SK-N-MC (cell line): Measurements from ENCODE around the gene SSR1.
A peak's percentile ranks its signal among the peaks of the same experiment; 100 is the strongest.

Source experiments
- DNase-seq: peaks from one replicate; pipeline ENCODE4 v3.0.0-alpha.2; 2011; ENCODE audit warnings: low read depth, low spot score
- H3K27ac ChIP-seq: fragments of 200-600 bp; sonication (generic); 2 replicates; pipeline ENCODE4 v1.5.1; 2016; ENCODE audit warnings: mixed run types
- H3K36me3 ChIP-seq: fragments of 200-600 bp; sonication (generic); 2 replicates; pipeline ENCODE4 v1.6.1; 2017; ENCODE audit warnings: antibody characterized with exemption, low read length, mixed read lengths; ENCODE audit not compliant: insufficient read depth
- H3K4me3 ChIP-seq: fragments of 200-600 bp; sonication (generic); 2 replicates; pipeline ENCODE4 v1.5.1; 2016
- H3K9ac ChIP-seq: fragments of 200-600 bp; sonication (generic); 2 replicates; pipeline ENCODE4 v1.8.0; 2017; ENCODE audit warnings: mixed run types, mixed read lengths; ENCODE audit not compliant: insufficient read length
- H3K9me3 ChIP-seq: fragments of 200-600 bp; sonication (generic); 2 replicates; pipeline ENCODE4 v1.6.1; 2017; ENCODE audit warnings: low read depth, mild to moderate bottlenecking, antibody characterized with exemption, low read length, moderate library complexity, mixed read lengths
- EZH2 ChIP-seq: fragments of 200-600 bp; sonication (generic); IDR thresholded peaks from one replicate; pipeline ENCODE4 v1.6.1; 2017; ENCODE audit warnings: antibody characterized with exemption
- FOXP2 ChIP-seq: optimal IDR thresholded peaks from 2 replicates; pipeline ENCODE3; 2011; ENCODE audit warnings: mild to moderate bottlenecking, moderate library complexity; ENCODE audit not compliant: insufficient read depth; ENCODE audit errors: extremely low read length, control extremely low read depth
- POLR2AphosphoS5 ChIP-seq: IDR thresholded peaks from 2 replicates; pipeline ENCODE4 v1.6.1; 2012; ENCODE audit warnings: mild to moderate bottlenecking, low read depth, low read length, borderline replicate concordance

SSR1 gene

DNA sequence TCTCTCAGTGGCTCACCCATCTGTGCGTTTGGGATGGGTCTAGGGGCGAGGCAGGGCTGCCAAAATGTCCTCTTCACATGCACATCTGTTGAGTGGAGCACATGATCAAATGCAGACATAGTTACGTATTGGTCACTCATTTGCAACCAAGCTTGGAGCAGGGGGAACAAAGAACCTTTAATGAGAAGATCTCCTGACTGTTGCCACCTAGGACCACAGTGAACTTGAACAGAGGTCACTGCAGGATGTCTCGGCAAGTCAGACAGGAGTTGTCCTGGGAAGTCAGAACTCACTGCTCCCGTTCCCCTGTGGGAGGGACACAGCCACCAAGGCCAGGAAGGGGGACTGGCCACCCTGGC is 73.4 kb downstream of the SSR1 start:
- DNase-seq = no peak
- H3K27ac ChIP-seq = peak overlapping the region; percentile 96
- no peak overlapping the region for H3K4me3 ChIP-seq
- TF ChIP-seq EZH2 = no peak
- TF ChIP-seq FOXP2 = no peak
- TF ChIP-seq POLR2AphosphoS5 = no peak
- H3K36me3 ChIP-seq = peaks cover 27% of the 10 kb centered on the region
- no peak overlapping the region for H3K9ac ChIP-seq
- no peaks in the 10 kb centered on the region for H3K9me3 ChIP-seq

DNA sequence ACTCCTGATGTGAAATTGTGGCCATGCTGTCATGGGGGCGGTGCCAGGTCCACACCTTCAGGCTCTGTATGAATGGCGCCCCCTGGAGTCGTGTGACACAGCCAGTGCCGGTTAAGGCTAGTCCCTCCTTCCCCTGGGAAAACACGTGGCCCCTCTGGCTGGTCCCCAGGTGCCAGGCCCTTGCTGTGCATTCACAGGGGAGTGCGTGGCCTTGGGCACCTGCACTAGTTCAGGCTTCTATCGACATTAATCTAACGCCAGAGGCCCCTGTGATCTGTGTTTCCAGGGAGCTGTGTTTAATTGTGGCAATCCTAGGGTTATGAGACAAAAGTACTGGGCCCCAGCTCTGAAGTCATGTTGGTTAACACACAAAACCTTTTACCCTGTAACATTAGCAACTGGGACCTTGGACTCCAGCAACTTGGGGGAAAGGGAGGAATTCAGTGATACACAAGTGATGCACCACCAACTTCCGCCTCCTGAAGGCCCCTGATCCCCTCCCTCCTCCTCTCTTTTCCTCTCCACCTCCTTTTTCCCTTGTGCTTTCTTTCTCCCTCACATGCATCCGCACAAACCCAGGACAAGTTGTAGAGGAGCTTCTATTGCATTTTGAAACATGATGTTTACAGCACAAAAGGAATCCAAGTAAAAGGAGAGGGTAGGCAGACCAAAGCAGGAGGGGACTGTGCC is 74.0 kb downstream of the SSR1 start:
- Histone ChIP-seq H3K27ac (peak overlapping the region; percentile 96), H3K9me3 (no peaks in the 10 kb centered on the region), H3K9ac (no peak overlapping the region), H3K36me3 (peaks cover 27% of the 10 kb centered on the region), H3K4me3 (no peak overlapping the region)
- TF ChIP-seq FOXP2 (no peak), EZH2 (no peak), POLR2AphosphoS5 (no peak)
- no peak for DNase-seq

DNA sequence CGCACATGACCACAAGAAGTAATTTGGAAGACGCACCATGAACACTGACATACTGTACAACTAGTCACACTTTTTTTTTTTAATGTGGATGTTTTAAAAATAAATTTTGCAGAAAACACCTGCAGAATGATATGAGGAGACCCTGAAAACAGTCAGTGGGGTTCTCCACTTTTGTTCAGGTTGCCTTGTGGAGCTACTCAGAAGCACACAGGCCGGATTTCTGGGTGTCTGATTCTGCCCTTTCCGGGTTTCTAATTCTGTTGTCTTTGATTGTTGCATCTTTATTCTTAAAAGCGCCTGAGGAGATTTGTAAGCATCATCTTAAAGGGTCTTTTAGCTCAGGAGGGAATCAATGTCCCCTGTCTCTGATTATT is 74.5 kb downstream of the SSR1 start:
- no peak overlapping the region for H3K9ac ChIP-seq
- H3K9me3 ChIP-seq = no peaks in the 10 kb centered on the region
- DNase-seq = no peak
- TF ChIP-seq POLR2AphosphoS5 = no peak; the same call in 1 of the 2 replicates
- TF ChIP-seq FOXP2 = no peak
- TF ChIP-seq EZH2 = no peak
- H3K36me3 ChIP-seq = peaks cover 32% of the 10 kb centered on the region
- H3K4me3 ChIP-seq = no peak overlapping the region
- peak overlapping the region; percentile 96; the same call in 1 of the 2 replicates for H3K27ac ChIP-seq

DNA sequence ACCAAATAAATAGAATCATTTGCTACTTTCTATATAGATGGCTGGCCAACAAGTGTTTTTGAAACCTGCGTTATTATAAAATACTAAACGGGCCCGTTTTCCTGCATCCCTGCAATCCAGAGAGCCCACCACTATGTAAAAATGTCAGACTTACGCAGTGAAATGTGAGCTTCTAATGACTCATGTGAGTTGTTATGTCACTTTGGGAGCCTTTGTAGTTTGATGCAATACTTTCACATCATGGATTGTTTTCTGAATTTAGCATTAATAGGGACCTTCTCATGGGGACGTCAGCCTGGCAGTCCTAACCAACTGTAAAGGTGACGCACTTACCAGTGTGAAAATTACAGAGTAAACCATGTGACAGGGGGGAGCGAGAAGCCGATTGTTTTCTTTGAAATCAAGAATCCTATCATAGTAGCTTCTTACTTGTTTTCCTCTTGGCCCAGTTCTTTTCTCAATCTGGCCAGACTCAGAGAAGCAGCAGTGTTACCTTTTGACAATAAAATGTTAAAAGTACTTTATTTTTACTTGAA is 75.3 kb downstream of the SSR1 start:
- no peak overlapping the region for H3K4me3 ChIP-seq
- no peak for TF ChIP-seq EZH2
- TF ChIP-seq POLR2AphosphoS5 = no peak
- no peak for TF ChIP-seq FOXP2
- no peaks in the 10 kb centered on the region for H3K9me3 ChIP-seq
- no peak overlapping the region for H3K9ac ChIP-seq
- DNase-seq = no peak
- H3K36me3 ChIP-seq = peaks cover 38% of the 10 kb centered on the region
- H3K27ac ChIP-seq = peak overlapping the region; percentile 53

DNA sequence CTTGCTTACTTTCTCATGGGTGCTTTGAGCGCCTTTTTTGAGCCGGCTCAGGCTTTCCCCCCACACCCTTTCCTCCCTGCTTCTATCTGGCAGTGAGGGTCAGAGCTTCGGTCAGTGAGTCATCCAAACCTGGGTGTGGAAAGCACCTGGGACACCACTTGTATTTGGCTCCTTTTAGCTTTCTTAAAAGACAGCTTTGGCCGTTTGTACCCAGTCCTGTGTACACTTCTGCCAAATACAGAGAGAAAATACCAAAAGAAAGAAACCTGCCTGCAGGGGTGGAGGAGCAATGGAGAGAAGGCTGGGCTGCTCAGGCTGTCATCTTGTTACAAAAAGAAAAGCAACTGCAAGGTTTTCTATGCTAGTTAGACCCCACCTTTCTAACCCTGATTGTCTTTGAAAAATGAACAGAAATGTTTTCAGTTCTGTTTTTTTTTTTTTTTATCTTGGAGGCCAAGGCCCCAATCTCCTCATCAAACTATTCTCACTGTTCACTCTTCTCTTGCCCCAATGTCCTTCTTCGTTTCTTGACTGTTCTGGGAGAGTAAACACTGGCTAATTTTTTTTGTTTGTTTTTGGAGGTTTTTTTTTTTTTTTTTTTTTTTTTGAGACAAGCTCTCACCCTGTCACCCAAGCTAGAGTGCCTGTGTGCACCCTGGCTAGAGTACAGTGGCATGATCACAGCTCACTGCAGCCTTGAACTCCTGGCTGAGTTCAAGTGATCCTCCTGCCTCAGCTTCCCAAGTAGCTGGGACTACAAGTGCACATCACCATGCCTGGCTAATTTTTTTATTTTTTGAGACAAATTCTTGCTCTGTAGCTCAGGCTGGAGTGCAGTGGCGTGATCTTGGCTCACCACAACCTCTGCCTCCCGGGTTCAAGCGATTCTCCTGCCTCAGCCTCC is 76.4 kb downstream of the SSR1 start:
- peaks cover 47% of the 10 kb centered on the region for H3K36me3 ChIP-seq
- peak overlapping the region; percentile 53 for H3K27ac ChIP-seq
- DNase-seq = no peak
- TF ChIP-seq EZH2 (no peak), FOXP2 (no peak), POLR2AphosphoS5 (no peak)
- no peaks in the 10 kb centered on the region for H3K9me3 ChIP-seq
- no peak overlapping the region for H3K4me3 ChIP-seq
- H3K9ac ChIP-seq = no peak overlapping the region

DNA sequence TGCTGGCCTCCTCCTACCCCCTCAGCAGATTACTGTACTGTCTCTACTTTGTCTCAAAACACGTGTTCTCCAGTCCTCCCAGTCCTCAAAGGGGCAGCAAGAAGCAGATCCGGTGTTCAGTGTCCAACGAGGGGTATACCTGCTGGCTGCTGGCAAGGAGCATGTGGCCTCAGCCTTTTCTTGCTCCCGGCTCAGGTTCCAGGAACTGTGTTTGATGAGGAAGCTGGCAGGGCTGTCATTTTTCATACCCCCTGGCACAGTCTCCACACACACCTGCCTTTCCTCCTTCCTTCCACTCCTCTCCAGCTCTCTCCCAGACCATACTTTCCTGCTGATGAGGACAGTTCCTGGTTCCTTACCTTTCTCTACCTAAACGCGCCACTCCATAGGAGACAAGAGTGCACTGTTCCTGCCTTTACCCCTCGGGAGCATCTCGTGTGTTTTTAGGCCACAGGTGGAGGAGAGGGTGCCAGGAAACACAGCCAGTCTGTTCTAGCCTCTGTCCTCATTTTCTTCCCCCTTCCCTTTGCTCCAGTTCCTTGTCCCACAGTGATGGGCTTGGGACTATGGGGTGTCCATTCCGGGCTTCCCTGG is 77.2 kb downstream of the SSR1 start:
- Histone ChIP-seq H3K36me3 (peaks cover 51% of the 10 kb centered on the region), H3K4me3 (no peak overlapping the region), H3K27ac (peak overlapping the region; percentile 53; the same call in 1 of the 2 replicates), H3K9ac (no peak overlapping the region), H3K9me3 (no peaks in the 10 kb centered on the region)
- no peak for DNase-seq
- TF ChIP-seq FOXP2 (no peak), POLR2AphosphoS5 (no peak), EZH2 (no peak)

DNA sequence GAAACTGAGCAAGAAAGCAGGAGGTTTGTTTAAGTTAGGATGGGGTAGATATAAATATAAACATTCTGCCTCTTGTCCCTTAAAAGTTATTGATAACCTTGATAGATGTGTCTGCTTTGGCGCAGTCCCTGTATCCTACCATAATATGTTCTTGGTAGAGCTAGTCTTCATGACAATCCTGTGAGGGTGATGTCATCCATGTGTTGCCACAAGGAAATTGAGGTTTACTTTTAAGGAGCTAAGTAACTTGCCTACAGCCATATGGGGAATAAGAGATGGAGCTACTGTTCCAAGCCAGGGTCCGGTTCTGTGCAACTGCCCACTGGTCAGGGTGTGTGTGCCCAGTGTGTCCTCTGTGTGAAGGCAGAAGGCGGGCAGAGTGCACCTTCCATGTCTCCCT is 78.5 kb downstream of the SSR1 start:
- no peak overlapping the region for H3K4me3 ChIP-seq
- peaks cover 58% of the 10 kb centered on the region for H3K36me3 ChIP-seq
- no peak for DNase-seq
- no peaks in the 10 kb centered on the region for H3K9me3 ChIP-seq
- no peak overlapping the region for H3K27ac ChIP-seq
- no peak for TF ChIP-seq FOXP2
- H3K9ac ChIP-seq = no peak overlapping the region

DNA sequence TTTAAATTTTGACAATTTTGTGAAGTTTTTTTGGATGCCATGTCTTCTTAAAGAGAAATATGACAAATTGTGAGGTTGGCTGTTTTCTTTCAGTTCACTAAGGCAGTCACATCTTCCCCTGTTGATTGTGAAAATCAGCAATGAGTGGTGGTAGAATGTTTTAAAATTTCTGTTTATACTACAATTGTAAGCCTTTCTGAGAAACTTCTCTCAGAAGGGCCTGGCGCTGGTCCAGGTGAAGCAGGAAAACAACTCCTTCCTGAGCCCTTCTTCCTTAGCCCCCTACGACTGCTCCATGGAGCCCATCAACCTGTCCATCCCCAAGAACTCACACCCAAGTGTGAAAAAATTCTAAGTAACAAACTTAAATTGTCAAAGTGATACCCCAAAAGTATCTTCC is 80.6 kb downstream of the SSR1 start:
- H3K36me3 ChIP-seq = peaks cover 77% of the 10 kb centered on the region
- H3K4me3 ChIP-seq = no peak overlapping the region
- no peaks in the 10 kb centered on the region for H3K9me3 ChIP-seq
- peak overlapping the region; percentile 67 for H3K27ac ChIP-seq
- no peak for DNase-seq
- TF ChIP-seq FOXP2 = no peak
- no peak for TF ChIP-seq EZH2
- TF ChIP-seq POLR2AphosphoS5 = no peak
- H3K9ac ChIP-seq = no peak overlapping the region
